Liver (tissue), 3 donors: Measurements from ENCODE around the gene CGRRF1.

Source experiments
- EGR1 ChIP-seq, 2 donors: IDR thresholded peaks; 2 replicates each; pipeline ENCODE4 v1.6.1; 2016 to 2018; ENCODE audit warnings: antibody characterized with exemption in 2 of 2, low read depth in 2 of 2
- FOXA2 ChIP-seq: IDR thresholded peaks from 2 replicates; pipeline ENCODE4 v1.6.1; 2016; ENCODE audit warnings: antibody characterized with exemption
- GABPA ChIP-seq, 2 donors: IDR thresholded peaks in 1 of 2; conservative IDR thresholded peaks in 1 of 2; 2 replicates each; pipeline ENCODE4 v1.6.1; 2016; ENCODE audit warnings: antibody characterized with exemption in 2 of 2, mild to moderate bottlenecking in 1 of 2, moderate library complexity in 1 of 2
- SP1 ChIP-seq: IDR thresholded peaks from 2 replicates; pipeline ENCODE4 v1.6.1; 2018; ENCODE audit warnings: antibody characterized with exemption, mild to moderate bottlenecking
- YY1 ChIP-seq: IDR thresholded peaks from 2 replicates; pipeline ENCODE4 v1.6.1; 2016; ENCODE audit warnings: antibody characterized with exemption, mild to moderate bottlenecking
- TF ChIP-seq, protein P1 (sequence below): fragments of 150-350 bp; IDR thresholded peaks from 2 replicates; pipeline ENCODE4 v1.5.1; 2017; ENCODE audit warnings: improper control_type of control experiment, low read depth, low read length; ENCODE audit not compliant: missing input control
- TF ChIP-seq, protein P2 (sequence below): IDR thresholded peaks from 2 replicates; pipeline ENCODE4 v1.6.1; 2016; ENCODE audit warnings: antibody characterized with exemption
- TF ChIP-seq, protein P3 (sequence below): IDR thresholded peaks from 2 replicates; pipeline ENCODE4 v1.6.1; 2016; ENCODE audit warnings: antibody characterized with exemption, mild to moderate bottlenecking
- TF ChIP-seq, protein P4 (sequence below): IDR thresholded peaks from 2 replicates; pipeline ENCODE4 v1.6.1; 2016; ENCODE audit warnings: antibody characterized with exemption
- TF ChIP-seq, protein P5 (sequence below): IDR thresholded peaks from 2 replicates; pipeline ENCODE4 v1.6.1; 2016; ENCODE audit warnings: antibody characterized with exemption
- donor health status: healthy.
- donor health status: healthy.

DNA sequence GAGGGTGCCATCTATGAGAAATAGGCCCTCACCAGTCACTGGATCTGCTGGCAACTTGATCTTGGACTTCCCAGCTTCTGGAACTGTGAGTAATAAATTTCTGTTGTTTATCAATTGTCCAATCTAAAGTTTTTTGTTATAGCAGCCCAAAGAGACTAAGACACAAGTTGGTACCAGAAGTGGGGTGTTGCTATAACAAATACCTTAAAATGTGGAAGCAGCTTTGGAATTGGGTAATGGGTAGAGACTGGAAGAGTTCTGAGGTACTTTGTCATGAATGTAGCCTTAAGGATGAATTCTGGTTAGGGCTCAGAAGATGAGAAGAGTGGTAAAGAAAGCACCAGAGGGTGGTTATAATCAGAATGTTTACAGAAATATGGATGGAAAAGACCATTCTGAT lies 42.4 kb upstream of the CGRRF1 start:
- TF ChIP-seq GABPA (IDR thresholded peaks at IDR 0.05 in 1 of 2, conservative IDR thresholded peaks at IDR 0.05 in 1 of 2): no peak
- TF ChIP-seq, protein P1, sequence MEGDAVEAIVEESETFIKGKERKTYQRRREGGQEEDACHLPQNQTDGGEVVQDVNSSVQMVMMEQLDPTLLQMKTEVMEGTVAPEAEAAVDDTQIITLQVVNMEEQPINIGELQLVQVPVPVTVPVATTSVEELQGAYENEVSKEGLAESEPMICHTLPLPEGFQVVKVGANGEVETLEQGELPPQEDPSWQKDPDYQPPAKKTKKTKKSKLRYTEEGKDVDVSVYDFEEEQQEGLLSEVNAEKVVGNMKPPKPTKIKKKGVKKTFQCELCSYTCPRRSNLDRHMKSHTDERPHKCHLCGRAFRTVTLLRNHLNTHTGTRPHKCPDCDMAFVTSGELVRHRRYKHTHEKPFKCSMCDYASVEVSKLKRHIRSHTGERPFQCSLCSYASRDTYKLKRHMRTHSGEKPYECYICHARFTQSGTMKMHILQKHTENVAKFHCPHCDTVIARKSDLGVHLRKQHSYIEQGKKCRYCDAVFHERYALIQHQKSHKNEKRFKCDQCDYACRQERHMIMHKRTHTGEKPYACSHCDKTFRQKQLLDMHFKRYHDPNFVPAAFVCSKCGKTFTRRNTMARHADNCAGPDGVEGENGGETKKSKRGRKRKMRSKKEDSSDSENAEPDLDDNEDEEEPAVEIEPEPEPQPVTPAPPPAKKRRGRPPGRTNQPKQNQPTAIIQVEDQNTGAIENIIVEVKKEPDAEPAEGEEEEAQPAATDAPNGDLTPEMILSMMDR: no peak
- TF ChIP-seq, protein P2, sequence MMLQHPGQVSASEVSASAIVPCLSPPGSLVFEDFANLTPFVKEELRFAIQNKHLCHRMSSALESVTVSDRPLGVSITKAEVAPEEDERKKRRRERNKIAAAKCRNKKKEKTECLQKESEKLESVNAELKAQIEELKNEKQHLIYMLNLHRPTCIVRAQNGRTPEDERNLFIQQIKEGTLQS: no peak
- TF ChIP-seq, protein P3, sequence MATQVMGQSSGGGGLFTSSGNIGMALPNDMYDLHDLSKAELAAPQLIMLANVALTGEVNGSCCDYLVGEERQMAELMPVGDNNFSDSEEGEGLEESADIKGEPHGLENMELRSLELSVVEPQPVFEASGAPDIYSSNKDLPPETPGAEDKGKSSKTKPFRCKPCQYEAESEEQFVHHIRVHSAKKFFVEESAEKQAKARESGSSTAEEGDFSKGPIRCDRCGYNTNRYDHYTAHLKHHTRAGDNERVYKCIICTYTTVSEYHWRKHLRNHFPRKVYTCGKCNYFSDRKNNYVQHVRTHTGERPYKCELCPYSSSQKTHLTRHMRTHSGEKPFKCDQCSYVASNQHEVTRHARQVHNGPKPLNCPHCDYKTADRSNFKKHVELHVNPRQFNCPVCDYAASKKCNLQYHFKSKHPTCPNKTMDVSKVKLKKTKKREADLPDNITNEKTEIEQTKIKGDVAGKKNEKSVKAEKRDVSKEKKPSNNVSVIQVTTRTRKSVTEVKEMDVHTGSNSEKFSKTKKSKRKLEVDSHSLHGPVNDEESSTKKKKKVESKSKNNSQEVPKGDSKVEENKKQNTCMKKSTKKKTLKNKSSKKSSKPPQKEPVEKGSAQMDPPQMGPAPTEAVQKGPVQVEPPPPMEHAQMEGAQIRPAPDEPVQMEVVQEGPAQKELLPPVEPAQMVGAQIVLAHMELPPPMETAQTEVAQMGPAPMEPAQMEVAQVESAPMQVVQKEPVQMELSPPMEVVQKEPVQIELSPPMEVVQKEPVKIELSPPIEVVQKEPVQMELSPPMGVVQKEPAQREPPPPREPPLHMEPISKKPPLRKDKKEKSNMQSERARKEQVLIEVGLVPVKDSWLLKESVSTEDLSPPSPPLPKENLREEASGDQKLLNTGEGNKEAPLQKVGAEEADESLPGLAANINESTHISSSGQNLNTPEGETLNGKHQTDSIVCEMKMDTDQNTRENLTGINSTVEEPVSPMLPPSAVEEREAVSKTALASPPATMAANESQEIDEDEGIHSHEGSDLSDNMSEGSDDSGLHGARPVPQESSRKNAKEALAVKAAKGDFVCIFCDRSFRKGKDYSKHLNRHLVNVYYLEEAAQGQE: no peak
- TF ChIP-seq SP1: no peak
- TF ChIP-seq, protein P4, sequence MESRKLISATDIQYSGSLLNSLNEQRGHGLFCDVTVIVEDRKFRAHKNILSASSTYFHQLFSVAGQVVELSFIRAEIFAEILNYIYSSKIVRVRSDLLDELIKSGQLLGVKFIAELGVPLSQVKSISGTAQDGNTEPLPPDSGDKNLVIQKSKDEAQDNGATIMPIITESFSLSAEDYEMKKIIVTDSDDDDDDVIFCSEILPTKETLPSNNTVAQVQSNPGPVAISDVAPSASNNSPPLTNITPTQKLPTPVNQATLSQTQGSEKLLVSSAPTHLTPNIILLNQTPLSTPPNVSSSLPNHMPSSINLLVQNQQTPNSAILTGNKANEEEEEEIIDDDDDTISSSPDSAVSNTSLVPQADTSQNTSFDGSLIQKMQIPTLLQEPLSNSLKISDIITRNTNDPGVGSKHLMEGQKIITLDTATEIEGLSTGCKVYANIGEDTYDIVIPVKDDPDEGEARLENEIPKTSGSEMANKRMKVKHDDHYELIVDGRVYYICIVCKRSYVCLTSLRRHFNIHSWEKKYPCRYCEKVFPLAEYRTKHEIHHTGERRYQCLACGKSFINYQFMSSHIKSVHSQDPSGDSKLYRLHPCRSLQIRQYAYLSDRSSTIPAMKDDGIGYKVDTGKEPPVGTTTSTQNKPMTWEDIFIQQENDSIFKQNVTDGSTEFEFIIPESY: no peak
- TF ChIP-seq YY1: no peak
- TF ChIP-seq, protein P5, sequence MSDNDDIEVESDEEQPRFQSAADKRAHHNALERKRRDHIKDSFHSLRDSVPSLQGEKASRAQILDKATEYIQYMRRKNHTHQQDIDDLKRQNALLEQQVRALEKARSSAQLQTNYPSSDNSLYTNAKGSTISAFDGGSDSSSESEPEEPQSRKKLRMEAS: no peak
- TF ChIP-seq FOXA2: no peak
- TF ChIP-seq EGR1 (IDR thresholded peaks at IDR 0.05; ENCODE audit: low read depth in 2 of 2): no peak
